ENCODE data around the gene PROSER3.
"Not testable (repeated sequence)": the region's sequence is repeated elsewhere in the genome, so short reads cannot be mapped to it uniquely, and the experiment has no call there.

PROSER3 gene

DNA sequence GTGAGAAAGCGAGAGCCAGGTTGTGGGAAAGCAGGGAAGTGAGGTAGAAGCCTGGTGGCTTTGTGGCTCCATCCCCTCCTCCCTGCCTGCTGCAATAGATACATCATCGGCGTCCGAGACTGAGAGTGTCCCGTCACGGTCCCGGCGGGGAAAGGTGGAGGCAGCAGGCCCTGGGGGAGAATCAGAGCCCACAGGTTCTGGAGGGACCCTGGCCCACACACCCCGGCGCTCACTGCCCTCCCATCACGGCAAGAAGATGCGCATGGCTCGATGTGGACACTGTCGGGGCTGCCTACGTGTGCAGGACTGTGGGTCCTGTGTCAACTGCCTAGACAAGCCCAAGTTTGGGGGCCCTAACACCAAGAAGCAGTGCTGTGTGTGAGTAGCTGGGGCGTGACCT, 35.1 kb upstream of the PROSER3 start:
- DNase-seq, result no peak

DNA sequence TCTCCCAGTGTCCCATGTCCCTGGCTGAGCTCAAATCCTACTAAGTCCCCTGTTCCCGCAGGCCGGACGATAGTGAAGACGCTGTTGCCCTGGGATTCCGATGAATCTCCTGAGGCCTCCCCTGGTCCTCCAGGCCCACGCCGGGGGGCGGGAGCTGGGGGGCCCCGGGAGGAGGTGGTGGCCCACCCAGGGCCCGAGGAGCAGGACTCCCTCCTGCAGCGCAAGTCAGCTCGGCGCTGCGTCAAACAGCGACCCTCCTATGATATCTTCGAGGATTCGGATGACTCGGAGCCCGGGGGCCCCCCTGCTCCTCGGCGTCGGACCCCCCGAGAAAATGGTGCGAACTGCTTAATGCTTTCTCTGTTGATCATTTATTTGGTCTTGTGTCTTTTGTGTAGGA, 34.3 kb upstream of the PROSER3 start:
- DNase-seq, result no peak

DNA sequence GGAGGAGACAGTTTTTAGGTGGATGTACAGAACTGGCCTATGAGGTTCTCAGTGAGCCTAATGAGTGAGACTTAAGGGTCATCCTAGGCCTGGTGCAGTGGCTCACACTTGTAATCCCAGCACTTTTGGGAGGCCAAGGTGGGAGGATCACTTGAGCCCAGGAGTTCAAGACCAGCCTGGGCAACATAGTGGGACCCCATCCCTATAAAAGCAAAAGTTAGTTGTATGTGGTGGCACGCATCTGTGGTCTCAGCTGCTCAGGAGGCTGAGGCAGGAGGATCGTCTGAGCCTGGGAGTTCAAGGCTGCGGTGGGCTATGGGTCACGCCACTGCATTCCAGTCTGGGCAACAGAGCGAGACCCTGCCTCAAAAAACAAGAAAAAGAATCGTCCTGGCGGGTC, 33.8 kb upstream of the PROSER3 start:
- DNase-seq, result not testable (repeated sequence)

DNA sequence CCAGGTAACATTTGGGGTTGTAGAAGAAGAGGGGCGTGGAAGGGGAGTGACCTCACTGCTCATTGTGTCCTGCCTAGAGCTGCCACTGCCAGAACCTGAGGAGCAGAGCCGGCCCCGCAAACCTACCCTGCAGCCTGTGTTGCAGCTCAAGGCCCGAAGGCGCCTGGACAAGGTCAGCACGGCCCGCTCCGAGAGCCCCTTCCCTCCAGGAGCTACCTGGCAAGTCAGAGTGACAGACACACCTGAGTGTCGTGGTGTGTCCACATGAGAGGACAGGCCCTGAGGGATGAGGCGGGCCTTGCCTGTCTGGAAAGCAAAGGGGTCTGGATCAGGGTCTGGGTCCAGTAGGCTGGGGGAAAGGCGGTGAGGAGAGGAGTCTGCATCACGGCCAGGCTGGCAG, 33.4 kb upstream of the PROSER3 start:
- DNase-seq, result no peak

DNA sequence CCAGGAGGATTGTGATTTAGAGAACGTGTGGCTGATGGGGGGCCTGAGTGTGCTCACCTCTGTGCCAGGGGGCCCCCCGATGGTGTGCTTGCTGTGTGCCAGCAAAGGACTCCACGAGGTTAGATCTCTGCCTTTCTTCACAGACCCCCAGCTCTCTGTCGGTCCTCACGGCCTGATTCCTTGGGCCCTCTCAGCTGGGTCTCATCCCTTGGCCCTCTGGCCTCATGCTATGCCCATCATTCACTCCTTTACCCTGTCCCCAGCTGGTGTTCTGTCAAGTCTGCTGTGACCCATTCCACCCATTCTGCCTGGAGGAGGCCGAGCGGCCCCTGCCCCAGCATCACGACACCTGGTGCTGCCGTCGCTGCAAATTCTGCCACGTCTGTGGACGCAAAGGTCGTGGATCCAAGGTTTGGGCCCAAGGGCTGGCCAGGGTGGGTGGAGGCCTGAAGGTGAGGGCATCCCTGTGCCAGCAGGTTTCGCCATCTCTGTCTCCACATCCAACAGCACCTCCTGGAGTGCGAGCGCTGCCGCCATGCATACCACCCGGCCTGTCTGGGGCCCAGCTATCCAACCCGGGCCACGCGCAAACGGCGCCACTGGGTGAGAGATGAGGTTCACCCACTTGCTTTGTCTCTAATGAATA, 32.6 kb upstream of the PROSER3 start:
- no peak for DNase-seq

DNA sequence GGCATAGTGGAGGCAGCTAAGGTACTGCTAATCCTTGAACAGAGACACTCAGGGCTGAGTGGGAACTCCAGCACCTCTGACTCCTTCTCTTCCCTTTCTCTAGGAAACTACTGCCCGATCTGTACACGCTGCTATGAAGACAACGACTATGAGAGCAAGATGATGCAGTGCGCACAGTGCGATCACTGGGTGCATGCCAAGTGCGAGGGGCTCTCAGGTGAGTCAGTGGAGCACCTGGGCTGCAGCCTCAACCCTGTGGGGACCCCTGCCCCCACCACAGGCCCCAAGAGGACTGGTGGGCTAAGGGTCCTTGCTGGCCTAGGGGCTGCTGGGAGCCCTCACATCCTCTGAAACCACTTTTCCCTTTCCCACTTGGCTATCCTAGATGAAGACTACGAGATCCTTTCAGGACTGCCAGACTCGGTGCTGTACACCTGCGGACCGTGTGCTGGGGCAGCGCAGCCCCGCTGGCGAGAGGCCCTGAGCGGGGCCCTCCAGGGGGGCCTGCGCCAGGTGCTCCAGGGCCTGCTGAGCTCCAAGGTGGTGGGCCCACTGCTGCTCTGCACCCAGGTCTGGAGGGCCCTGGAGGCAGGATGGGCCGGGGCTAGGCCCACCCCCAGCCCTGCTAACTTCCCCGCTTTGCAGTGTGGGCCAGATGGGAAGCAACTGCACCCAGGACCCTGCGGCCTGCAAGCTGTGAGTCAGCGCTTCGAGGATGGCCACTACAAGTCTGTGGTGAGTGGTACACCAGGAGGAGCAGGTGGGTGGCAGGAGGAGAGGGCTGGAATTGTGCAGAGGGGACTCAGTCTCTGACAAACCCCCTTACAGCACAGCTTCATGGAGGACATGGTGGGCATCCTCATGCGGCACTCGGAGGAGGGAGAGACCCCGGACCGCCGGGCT, 30.7 kb upstream of the PROSER3 start:
- no peak for DNase-seq

DNA sequence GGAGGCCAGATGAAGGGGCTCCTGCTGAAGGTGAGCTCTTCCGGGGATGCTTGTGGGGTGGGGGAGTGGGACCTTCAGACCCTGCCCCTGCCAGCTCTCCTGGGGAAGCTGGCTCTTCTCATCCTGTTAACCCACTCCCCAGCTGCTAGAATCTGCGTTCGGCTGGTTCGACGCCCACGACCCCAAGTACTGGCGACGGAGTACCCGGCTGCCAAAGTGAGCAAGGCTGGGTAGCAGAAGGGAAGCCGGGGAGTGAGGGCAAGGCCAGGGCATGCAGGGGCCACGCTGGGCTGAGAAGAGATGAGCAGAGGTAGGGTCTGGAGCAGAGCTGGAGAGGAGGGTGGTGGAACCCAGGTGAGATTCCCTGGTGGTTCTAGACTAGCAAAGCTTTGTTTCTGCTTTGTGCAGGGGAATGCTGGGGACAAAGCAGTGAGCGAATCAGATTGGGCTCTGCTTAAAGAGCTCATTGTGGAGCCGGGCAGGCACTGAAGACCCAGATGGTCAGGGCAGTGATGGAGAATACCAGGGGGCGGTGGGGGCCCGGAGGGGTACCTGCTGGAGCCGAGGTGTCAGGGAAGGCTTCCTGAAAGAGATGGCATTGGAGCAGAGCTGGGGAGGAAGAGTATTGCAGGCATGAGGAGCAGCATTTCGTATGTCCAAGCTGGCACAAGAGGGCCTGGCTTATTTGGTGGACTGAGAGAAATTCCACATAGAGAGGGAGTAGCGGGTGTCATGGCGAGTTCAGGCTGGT, 29.8 kb upstream of the PROSER3 start:
- no peak for DNase-seq

DNA sequence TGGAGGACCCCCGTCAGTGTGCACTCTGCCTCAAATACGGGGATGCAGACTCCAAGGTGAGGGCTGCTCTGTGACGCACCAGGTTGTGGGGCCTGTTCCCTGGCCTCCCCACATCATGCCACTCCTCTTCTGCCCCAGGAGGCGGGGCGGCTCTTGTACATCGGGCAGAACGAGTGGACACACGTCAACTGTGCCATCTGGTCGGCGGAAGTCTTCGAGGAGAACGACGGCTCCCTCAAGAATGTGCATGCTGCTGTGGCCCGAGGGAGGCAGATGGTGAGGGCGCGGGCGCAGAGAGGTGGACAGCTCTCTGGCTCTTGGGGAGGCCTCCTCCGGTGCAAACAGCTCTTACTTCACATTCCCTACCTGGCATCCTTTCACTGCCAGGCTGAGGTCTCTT, 29.0 kb upstream of the PROSER3 start:
- no peak for DNase-seq

DNA sequence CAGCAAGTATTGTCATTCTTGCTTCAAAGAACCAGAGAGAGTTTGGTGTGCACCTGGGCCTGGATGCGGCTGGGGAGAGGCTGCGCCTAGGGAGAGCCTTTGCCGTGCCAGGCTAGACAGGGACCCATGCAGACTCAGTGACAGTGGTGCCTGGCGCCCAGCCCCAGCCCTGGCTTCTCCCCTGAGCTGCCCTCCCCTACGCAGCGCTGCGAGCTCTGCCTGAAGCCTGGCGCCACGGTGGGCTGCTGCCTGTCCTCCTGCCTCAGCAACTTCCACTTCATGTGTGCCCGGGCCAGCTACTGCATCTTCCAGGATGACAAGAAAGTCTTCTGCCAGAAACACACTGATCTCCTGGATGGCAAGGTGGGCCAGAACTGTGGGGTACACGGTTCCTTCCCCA, 28.2 kb upstream of the PROSER3 start:
- no peak for DNase-seq

DNA sequence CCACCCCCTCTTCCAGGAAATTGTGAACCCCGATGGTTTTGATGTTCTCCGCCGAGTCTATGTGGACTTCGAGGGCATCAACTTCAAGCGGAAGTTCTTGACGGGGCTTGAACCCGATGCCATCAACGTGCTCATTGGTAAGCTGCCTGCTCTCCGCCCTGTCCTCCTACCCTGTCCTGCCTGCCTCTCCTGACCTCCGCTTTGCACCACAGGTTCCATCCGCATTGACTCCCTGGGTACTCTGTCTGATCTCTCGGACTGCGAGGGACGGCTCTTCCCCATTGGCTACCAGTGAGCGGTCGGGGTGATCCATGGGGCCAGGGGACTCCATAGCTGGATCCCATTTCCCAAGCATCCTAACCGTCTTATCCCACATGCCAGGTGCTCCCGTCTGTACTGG, 27.6 kb upstream of the PROSER3 start:
- no peak for DNase-seq

DNA sequence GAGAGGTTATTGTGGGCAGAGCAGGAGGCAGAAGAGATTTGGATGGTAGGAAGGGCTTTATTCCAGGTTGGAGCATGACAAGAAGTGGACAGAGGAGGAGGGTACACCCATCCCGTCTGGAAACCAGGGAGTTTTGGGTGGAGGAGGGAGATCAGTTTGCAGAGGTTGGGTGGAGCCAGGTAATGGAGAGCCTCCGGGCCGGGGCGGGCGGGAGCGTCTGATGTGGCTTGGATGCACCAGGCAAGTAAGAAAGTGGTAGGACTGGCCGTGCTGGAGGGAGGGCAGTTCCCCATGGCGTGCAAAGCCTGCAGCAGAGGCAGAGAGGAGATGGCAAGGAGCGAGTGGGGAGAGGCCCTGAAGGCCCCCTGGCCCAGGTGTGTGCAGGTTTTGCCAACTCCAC, 26.6 kb upstream of the PROSER3 start:
- DNase-seq, result no peak

DNA sequence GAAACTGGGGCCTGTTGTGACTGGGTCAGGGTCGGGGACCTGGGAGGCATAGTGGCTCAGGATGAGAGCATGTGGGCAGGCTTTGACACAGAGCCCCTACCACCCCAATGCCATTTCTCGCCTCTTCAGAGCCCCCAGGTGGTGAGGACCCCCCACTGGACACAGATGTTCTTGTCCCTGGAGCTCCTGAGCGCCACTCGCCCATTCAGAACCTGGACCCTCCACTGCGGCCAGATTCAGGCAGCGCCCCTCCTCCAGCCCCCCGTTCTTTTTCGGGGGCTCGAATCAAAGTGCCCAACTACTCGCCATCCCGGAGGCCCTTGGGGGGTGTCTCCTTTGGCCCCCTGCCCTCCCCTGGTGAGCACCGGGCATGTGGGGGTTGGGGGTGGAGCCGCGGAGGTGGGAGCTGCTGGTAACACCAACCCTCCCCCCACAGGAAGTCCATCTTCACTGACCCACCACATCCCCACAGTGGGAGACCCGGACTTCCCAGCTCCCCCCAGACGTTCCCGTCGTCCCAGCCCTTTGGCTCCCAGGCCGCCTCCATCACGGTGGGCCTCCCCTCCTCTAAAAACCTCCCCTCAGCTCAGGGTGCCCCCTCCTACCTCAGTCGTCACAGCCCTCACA, 26.1 kb upstream of the PROSER3 start:
- DNase-seq, result no peak

DNA sequence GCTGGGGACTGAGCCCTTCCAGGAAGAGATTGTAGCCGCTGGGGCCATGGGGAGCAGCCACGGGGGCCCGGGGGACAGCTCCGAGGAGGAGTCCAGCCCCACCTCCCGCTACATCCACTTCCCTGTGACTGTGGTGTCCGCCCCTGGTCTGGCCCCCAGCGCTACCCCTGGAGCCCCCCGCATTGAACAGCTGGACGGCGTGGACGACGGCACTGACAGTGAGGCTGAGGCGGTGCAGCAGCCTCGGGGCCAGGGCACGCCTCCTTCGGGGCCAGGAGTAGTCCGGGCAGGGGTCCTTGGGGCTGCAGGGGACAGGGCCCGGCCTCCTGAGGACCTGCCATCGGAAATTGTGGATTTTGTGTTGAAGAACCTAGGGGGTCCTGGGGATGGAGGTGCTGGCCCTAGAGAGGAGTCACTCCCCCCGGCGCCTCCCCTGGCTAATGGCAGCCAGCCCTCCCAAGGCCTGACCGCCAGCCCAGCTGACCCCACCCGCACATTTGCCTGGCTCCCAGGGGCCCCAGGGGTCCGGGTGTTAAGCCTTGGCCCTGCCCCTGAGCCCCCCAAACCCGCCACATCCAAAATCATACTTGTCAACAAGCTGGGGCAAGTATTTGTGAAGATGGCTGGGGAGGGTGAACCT, 25.3 kb upstream of the PROSER3 start:
- DNase-seq, result no peak

DNA sequence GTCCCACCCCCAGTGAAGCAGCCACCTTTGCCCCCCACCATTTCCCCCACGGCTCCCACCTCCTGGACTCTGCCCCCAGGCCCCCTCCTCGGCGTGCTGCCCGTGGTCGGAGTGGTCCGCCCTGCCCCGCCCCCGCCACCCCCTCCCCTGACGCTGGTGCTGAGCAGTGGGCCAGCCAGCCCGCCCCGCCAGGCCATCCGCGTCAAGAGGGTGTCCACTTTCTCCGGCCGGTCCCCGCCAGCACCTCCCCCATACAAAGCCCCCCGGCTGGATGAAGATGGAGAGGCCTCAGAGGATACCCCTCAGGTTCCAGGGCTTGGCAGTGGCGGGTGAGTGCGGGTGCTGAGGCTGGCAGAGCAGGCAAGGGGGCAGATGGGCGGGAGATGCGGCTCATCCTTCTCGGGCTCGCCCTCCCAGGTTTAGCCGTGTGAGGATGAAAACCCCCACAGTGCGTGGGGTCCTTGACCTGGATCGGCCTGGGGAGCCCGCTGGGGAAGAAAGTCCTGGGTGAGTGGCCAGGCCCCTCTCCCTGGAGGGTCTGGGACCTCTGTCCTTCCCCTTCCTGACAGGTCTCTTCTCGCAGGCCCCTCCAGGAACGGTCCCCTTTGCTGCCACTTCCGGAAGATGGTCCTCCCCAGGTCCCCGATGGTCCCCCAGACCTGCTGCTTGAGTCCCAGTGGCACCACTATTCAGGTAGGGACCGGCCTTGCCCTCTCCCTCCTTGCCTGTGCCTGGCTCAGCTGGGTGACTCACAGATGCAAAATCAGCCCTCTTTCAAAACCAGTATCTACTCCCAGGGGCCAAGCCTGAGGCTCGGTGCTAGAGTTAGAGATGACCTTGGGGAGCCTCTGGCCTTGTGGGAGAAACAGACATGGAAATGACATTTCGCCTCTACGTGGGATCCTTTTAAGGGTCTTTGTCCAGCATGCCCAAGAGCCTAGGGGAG, 24.5 kb upstream of the PROSER3 start:
- no peak for DNase-seq

DNA sequence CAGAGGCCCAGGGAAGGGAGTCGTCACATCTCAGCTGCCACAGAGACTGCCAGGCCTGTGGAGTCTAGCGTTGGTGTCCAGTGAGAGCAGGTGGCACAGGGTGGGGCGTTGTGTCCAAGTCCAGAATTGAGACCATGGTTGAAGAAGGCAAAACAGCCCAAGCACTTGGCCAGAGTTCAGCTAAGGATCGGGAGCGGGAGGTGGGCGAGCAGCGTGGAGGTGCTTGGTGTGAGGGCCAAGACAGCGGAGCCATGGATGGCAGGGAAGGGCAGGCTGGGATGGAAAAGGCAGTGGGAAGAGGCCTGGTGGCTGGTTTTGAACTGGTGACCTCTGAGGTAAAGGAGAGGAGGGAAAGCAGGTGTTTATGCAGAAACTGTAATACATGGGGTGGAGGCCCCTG, 23.7 kb upstream of the PROSER3 start:
- DNase-seq, result no peak

DNA sequence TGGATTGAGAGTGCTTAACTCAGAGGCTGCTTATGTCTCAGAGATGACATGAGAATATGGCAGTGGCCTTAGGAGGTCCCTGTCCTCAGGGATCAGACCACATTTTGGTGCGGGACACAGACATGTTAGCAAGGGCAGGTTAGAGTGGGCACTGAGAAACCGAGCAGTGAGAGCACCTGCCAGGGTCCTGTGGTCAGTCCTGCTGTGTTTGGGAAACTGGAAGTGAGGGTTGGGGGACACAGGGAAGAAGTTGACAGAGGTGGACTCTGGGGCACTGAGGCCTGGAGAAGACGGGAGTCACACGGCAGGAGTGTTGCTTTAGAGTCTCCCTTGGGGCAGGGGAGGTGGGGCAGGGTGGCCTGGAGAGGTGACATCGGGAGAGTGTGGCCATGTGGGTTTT, 23.1 kb upstream of the PROSER3 start:
- no peak for DNase-seq

DNA sequence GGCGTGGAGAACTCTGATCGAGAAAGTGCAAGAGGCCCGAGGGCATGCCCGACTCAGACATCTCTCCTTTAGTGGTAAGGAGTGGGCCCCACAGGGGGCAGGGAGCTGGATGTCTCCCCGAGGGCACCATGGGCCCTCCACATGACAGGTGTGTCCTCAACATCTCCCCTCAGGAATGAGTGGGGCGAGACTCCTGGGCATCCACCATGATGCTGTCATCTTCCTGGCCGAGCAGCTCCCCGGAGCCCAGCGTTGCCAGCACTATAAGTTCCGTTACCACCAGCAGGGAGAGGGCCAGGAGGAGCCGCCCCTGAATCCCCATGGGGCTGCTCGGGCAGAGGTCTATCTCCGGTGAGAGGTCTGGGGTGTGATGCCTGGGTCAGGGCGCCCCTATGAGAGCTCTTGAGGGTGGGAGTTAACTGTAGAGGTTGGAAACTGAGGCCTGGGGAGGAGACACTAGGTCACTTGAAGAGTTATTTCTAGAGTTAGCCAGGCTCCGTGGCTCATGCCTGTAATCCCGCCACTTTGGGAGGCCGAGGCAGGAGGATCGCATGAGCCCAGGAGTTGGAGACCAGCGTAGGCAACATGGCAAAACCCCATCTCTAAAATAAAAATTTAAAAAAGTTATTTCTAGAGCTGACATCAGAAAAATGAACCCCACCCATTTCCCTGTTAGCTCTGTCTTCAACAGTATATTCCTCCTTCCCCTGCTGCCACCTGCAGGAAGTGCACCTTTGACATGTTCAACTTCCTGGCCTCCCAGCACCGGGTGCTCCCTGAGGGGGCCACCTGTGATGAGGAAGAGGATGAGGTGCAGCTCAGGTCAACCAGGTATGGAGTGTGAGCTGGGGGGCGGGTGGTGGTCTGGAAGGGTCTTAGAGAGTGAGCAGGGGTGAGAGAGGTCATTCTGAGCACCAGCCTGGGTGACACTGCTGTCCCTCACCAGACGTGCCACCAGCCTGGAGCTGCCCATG, 20.8 kb upstream of the PROSER3 start:
- DNase-seq, result no peak

DNA sequence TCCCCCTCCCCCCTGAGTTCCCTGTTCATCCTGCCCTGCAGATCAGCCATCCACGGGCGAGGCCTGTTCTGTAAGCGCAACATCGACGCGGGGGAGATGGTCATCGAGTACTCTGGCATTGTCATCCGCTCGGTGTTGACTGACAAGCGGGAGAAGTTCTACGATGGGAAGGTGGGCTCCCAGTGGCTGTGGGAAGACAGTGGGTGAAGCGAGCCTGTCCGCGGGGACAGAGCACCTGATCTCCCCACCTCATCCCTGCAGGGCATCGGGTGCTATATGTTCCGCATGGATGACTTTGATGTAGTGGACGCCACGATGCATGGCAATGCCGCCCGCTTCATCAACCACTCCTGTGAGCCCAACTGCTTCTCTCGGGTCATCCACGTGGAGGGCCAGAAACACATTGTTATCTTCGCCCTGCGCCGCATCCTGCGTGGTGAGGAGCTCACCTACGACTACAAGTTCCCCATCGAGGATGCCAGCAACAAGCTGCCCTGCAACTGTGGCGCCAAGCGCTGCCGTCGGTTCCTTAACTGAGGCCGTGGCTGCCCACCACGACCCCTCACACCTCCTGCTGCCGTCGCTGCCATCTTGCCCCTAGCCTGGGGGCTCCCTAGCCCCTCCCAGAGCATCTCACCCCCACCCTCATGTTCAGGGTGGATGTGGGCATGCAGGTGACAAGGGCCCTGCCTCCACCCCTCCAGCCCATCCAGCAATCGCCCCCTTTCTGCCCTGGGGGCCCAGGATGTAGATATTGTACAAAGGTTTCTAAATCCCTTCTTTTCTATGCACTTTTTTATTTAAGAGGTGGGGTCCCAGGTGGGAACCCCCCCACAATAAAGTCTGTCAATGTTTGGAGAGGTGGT, 19.7 kb upstream of the PROSER3 start:
- no peak for DNase-seq

DNA sequence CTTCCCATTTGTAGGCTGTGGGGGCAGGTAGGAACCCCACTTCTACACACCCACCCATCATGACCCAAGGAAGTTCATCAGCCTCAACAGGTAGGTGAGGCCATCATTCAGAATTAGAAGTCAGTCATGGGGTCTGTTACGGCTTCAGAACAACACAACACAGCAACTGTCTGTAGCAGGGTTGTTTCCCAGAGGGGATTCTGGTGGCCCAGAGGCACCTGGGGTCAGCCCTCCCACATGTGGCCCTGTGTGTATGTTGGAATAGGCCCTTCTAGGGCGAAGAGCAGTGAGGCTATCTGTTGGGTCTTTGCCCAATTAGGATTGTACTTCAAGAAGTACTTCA, 19.1 kb upstream of the PROSER3 start:
- DNase-seq, result no peak
